ENCODE measurements around the gene TMEM212. TPM values are rescaled to one million over a fixed set of nuclear protein-coding genes. Genes with fewer than 3 reads are reported as not detected.

Gene TMEM212
- total RNA-seq, 1 donor from 2014 or later: not detected

- no peak for DNase-seq (ENCODE audit: extremely low read depth, low read depth, low spot score)
Observed at GRCh38 chr3:171832989-171833388, 10.2 kb upstream of the TMEM212 start.

- DNase-seq (ENCODE audit: extremely low read depth, low read depth, low spot score): no peak
Observed at GRCh38 chr3:171833789-171834460, 9.2 kb upstream of the TMEM212 start.

DNA sequence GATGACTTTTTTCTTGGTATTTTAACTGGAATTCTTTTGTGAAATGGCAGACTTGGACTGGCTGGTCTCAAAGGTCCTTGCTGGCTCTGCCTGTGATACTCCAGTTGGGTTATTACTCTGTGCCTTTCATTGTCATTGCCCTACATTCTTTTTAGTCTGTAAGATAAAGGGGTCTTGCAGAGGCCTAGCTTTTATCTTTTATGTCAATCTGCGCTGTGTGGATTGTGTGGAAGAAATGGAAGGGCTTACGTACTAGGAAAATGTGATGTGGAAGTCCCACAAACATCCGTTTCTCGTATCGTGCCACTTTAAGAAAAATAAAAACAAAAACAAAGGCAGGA is 8.7 kb upstream of the TMEM212 start:
- no peak for DNase-seq (ENCODE audit: extremely low read depth, low read depth, low spot score)

DNA sequence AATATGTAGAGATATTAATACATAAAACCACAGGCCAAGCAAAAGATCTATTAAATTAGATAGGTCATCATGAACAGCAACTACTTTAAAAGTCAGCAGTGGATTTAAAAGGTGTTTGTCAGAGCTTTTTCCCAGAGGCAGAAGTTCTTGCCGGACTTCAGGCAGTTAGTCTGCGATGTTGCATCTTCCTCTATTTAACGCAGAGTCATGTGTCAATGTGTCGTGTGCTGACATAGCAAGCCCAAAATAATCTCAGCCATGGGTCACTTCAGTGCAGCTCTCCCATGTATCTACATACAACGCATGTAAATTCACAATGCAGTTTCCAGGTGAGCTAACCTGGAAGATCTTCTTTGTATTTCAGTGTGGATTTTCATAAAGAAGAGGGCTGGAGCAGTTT is 8.0 kb upstream of the TMEM212 start:
- no peak for DNase-seq (ENCODE audit: extremely low read depth, low read depth, low spot score)

DNA sequence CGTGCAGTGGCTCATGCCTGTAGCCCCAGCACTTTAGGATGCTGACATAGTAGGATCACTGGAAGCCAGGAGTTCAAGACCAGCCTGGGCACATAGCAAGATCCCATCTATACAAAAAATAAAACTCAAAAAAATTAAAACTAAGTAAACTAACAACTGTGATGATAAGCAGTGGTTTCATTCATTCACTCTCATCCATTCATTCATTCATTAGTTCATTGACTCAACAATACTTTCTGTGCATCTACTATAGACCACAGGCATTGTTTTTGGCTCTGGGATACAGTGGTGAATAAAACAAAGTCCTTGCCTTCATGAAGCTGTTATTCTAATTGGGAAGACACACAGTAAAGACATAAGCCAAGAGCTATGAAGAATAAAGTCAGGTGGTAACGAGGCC is 7.5 kb upstream of the TMEM212 start:
- no peak for DNase-seq (ENCODE audit: extremely low read depth, low read depth, low spot score)

DNA sequence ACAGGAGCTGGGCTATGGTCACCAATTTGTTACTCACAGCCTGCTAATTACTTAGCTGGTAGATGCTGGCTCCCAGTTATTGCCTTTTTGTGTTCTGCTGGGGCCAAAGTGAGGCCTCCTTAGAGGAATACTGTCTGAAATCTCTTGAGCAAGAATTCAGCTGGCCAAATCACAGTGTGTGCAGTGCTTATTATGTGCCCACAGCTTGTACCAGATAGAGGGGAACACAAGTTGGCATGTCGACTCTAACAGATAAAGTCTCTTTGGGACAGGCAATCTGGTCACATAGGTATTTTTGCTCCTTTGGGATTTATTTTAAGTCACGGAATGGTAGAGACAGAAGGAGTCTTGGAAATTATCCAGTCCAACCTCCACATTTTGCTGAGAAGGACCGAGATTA is 6.3 kb upstream of the TMEM212 start:
- DNase-seq (ENCODE audit: extremely low read depth, low read depth, low spot score): no peak

GRCh38 chr3:171837698-171838097 is 5.5 kb upstream of the TMEM212 start:
- DNase-seq (ENCODE audit: extremely low read depth, low read depth, low spot score): no peak

DNA sequence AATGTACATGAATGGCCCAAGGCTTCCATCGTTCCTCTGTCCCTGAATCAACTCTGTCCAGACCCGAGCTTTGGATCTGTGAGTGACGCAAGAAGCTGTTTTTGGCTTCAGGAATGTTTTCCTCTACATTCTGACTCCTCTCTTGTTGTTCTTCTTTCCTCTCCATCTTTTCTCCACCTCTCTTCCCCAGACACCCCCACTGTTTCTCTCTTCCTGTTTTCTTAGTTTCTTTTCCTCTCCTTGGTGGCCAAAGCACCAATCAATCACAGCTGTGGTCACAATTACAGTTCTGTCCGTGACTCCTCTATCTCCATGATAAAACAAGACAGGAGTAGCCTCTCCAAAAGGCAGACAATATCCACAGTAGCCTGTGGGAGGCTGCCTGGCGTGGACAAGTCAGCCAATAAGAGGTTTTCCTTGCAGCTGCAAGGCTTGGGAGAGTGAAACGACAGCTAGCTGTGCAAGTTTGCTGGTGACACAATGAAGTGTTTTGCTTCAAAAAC is 4.9 kb upstream of the TMEM212 start:
- DNase-seq (ENCODE audit: extremely low read depth, low read depth, low spot score): no peak

GRCh38 chr3:171839270-171839669 is 3.9 kb upstream of the TMEM212 start:
- no peak for DNase-seq (ENCODE audit: extremely low read depth, low read depth, low spot score)

DNA sequence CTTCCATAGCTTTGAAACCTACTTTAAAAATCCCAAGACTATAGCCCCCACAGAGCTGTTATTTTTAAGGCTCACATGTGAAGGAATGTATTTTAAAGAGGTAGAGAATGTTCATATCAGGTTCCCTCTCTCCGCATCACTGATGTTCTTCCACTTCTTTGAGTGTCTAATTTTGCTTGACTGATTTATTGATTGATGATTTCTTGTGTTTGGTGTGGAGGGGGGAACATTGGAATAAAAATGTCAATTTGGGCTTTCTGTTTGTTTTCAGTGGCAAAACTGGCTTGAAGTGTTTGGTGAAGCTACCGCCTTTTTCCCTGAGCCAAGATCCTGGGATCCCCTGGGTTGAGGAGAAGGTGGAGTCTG is 2.7 kb upstream of the TMEM212 start:
- DNase-seq (ENCODE audit: extremely low read depth, low read depth, low spot score): no peak

DNA sequence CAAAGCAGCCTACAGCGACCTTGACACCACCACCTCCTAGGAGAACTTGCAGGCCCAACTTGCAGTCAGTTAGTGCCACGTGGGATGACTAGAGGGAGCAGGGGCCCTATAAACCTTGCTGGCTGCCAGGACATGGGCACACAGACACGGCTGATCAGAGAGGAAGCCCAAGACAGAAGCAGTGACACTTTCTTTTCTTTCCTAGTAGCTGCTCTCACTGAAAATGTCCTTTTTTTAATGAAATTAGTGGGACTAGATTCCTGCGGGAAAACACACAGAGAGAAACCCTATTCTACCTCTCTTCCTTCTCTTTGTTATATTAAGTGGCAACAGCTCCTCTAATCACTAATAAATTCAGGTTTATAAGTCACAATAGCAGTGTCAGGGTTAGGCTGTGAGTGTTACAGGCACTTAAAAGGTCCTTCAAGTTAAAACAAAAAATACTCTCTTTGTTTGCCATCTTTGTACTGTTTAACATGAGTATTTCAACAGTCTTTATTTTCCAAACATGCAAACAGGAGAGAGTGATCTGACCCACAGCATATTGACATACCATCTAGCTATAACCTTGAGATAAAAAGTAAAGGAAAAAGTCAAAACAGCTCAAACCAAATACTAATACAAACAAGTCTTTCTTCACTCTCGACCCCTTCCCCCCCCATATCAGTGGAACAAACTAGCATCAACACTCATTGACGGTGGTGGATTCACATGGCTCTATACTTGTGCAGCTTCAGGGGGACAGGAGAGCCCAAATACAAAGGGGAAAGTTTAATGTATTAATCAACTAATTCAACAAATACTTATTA is 2.1 kb upstream of the TMEM212 start:
- DNase-seq (ENCODE audit: extremely low read depth, low read depth, low spot score): no peak

DNA sequence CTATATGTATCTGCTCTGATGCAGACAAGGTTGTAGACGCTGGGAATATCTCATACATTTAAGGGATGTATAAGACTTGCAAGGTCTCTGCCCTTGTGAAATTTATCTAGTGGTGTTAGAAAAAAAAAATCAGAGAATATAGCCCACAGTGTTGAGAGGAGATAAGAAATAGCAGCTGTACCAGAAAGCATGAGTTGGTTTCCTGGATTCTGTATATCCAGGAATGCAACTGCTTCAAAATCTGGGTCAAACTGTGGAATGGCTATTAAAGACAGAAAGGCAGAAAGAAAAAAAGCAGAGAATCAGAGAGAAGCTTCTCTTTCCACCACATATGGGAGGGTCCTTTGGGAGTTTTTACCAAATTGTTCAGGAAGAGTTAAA is 1.5 kb upstream of the TMEM212 start:
- no peak for DNase-seq (ENCODE audit: extremely low read depth, low read depth, low spot score)

DNA sequence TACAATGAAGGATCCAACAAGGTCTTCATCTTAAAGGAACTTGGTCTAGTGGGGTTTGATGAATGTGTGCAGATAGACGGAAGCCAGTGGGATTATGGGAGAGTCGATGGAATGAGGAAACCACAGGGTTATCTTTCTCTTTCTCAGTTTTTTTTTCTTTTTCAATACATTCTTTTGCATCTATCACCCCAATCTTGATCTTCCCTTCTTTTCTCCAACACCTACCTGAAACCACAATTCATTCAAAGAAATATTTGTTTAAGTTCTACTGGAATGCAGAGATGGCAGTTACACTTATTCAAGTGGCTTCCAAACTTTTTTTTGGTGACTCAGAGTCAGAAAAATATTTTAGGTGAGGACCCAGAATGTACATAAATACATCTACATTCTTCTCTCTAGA is 1.7 kb downstream of the TMEM212 start:
- no peak for DNase-seq (ENCODE audit: extremely low read depth, low read depth, low spot score)

DNA sequence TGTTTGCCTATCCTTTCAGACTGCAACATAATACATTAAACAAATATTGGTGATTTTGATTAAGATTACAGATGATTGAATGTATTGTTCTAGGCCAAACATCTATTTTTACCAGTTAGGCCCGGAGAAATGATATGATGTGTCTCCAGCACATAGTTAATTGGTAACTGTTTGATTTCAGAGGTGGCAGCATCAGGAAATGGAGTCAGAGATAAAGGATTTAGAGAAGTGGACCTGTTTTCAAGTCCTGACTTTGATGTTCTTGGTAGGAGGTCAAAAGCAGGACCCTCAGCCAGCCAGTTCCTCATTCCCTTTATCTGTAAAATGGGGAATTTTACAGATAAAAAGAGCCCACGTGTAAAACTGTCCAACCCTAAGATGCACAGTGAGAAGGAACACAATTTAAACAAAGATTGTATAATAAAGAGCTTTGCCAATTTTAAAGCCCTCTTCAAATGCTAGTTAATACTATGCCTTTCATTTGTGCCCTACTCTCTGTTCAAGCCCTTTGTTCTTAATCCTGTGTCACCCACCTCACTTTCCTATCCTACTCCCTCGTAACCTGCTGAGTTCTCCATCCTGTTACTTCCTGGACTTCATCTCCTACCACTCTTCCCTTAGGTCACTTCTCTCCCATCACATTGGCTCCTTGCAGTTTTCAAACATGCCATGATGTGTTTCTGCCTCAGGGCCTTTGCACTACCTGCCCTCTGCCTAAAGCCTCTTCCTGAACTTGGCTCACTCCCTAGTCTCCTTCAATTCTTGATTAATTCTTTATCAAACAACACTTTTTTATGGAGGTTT is 2.5 kb downstream of the TMEM212 start:
- no peak for DNase-seq (ENCODE audit: extremely low read depth, low read depth, low spot score)

DNA sequence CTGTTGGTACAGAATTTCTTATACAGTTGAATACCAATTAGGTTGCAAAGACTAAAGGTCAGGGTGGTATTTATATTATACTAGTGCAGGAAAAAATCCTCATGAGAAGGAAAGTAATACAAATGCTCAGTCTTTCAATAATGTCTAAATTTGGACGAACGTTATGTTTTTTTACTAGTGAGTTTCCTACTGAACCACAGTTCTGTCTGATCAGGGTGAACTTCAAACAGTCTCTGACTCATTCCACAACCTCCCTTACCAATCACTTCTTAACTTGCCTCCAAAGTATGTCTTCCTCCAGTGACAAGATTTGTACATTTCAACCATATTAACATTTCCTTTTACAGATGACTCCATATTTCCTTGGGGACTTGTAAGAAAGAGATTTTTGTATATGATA is 3.4 kb downstream of the TMEM212 start:
- no peak for DNase-seq (ENCODE audit: extremely low read depth, low read depth, low spot score)

- DNase-seq (ENCODE audit: extremely low read depth, low read depth, low spot score): no peak
Observed at GRCh38 chr3:171847133-171847532, 4.0 kb downstream of the TMEM212 start.

- DNase-seq (ENCODE audit: extremely low read depth, low read depth, low spot score): no peak
Observed at GRCh38 chr3:171847595-171848259, 4.6 kb downstream of the TMEM212 start.

- no peak for DNase-seq (ENCODE audit: extremely low read depth, low read depth, low spot score)
Observed at GRCh38 chr3:171849617-171850319, 6.6 kb downstream of the TMEM212 start.

DNA sequence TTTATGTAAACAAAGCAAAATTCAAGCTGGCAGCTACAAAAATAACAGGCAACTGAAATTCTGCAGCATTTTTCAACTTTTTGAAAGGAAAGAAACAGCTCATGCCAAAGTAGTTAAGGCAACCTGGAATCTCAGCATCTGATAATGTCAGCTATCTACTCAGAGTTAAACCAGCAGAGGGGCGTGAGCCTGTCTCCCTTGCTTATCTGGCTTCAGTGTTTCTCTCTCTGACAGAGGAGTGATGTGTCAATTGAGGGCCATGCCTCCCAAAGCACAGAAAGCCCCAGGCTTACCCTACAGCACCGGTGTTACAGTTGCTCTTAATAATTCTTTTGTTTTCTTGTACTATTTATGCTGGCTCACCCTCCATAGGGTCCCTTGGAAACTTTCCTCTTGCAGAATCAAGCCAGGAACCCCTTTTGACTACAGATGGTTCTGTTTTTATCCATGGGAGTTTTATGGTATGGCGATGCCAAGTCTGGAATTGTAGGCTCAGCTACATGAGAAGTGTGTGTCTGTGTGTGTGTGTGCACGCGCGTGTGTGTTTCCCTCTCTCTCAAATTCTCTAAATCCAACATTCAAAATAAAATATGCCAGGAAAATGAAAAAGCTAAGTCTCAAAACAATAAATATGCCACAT is 7.3 kb downstream of the TMEM212 start:
- no peak for DNase-seq (ENCODE audit: extremely low read depth, low read depth, low spot score)

Measured in glomerular endothelial cell (primary cell).